OCI-LY7 (cell line): ENCODE measurements around the gene ISG15.

ENCODE experiments used
- CTCF ChIP-seq: fragments of 200-600 bp; sonication (generic); conservative IDR thresholded peaks from 2 replicates; pipeline ENCODE4 v1.5.1; 2014; ENCODE audit warnings: mild to moderate bottlenecking, antibody characterized with exemption, low read length, moderate library complexity, mixed read lengths
- EZH2phosphoT487 ChIP-seq: fragments of 200-600 bp; sonication (generic); IDR thresholded peaks from 2 replicates; pipeline ENCODE4 v1.6.1; 2018; ENCODE audit warnings: low read depth, borderline replicate concordance, mild to moderate bottlenecking, mixed run types, antibody characterized with exemption, low read length, moderate library complexity, mixed read lengths

GRCh38 chr1:996851-997712, 16.2 kb upstream of the ISG15 start:
- no peak for TF ChIP-seq CTCF
- no peak for TF ChIP-seq EZH2phosphoT487
